Adrenal gland (tissue), 5 donors: Measurements from ENCODE around the gene SNRPF.

Experiments used
- CTCF ChIP-seq, 6 experiments: fragments of 450-650 bp in 4 of 6; fragments of 200-600 bp in 2 of 6; sonication (generic) in 1 of 6; IDR thresholded peaks; 1 replicate in 5 of 6; 2 replicates in 1 of 6; pipeline versions ENCODE4 v1.5.1 to v1.8.0; 2016 to 2021; ENCODE audit warnings: antibody characterized with exemption in 6 of 6, mild to moderate bottlenecking in 2 of 6, moderate library complexity in 1 of 6
- POLR2A ChIP-seq, 2 donors: fragments of 450-650 bp; IDR thresholded peaks; one replicate each; pipeline ENCODE4 v1.6.1; 2017; ENCODE audit warnings: antibody characterized with exemption in 2 of 2, mild to moderate bottlenecking in 2 of 2, moderate library complexity in 1 of 2
- donor health status: DM: no; HTN: no; CAD: no.

GRCh38 chr12:95896846-95897245, 38.1 kb downstream of the SNRPF start:
- TF ChIP-seq CTCF (IDR thresholded peaks at IDR 0.05), result no peak
- no peak for TF ChIP-seq POLR2A (IDR thresholded peaks at IDR 0.05)
